Natural killer cell (primary cell): ENCODE results near the gene GRM1. TPM values are rescaled to one million over a fixed set of nuclear protein-coding genes. Genes with fewer than 3 reads are reported as not detected.

Experiments
- ATAC-seq, 3 donors: fragments of 150-1000 bp in 2 of 3; fragments of 200-7000 bp in 1 of 3; cut with Tn5 transposase; 1 replicate in 1 of 3; 2 replicates in 2 of 3; pipeline ENCODE4 v1.10.0; 2021; ENCODE audit warnings: mild to moderate bottlenecking in 2 of 3, moderate library complexity in 2 of 3
- DNase-seq, 2 donors: peaks; one replicate each; pipeline versions ENCODE4 v3.0.0 to v3.0.0-alpha.2; 2013 to 2021; ENCODE audit warnings: mixed read lengths in 1 of 2
- H3K27ac ChIP-seq: one replicate; pipeline ENCODE4 v1.5.1; 2013; ENCODE audit warnings: mild to moderate bottlenecking, low read length
- H3K27me3 ChIP-seq: one replicate; pipeline ENCODE4 v1.6.1; 2013; ENCODE audit warnings: low read length; ENCODE audit not compliant: control insufficient read depth, insufficient read depth
- H3K36me3 ChIP-seq: one replicate; pipeline ENCODE4 v1.6.1; 2013; ENCODE audit warnings: low read length; ENCODE audit not compliant: control insufficient read depth, insufficient read depth
- H3K4me1 ChIP-seq: one replicate; pipeline ENCODE4 v1.6.1; 2013; ENCODE audit warnings: low read length; ENCODE audit not compliant: control insufficient read depth, insufficient read depth
- H3K4me3 ChIP-seq: one replicate; pipeline ENCODE4 v1.5.1; 2013; ENCODE audit warnings: low read length
- H3K9me3 ChIP-seq: one replicate; pipeline ENCODE4 v1.6.1; 2013; ENCODE audit warnings: low read length; ENCODE audit not compliant: control insufficient read depth, insufficient read depth
- H3K27ac Mint-ChIP-seq, 2 donors: one replicate each; pipeline ENCODE4 v1.8.0; 2022; ENCODE audit warnings: mild to moderate bottlenecking in 2 of 2, mixed read lengths in 2 of 2, moderate library complexity in 1 of 2
- H3K27me3 Mint-ChIP-seq, 2 donors: one replicate each; pipeline ENCODE4 v1.8.0; 2022; ENCODE audit warnings: low read depth in 2 of 2, mixed read lengths in 2 of 2
- H3K36me3 Mint-ChIP-seq: one replicate; pipeline ENCODE4 v1.8.0; 2022; ENCODE audit warnings: mixed read lengths
- H3K4me1 Mint-ChIP-seq, 2 donors: one replicate each; pipeline ENCODE4 v1.8.0; 2022; ENCODE audit warnings: mixed read lengths in 2 of 2
- H3K4me3 Mint-ChIP-seq: one replicate; pipeline ENCODE4 v1.8.0; 2022; ENCODE audit warnings: mild to moderate bottlenecking, moderate library complexity, mixed read lengths
- H3K9me3 Mint-ChIP-seq, 2 donors: one replicate each; pipeline ENCODE4 v1.8.0; 2022; ENCODE audit warnings: mixed read lengths in 2 of 2
- CTCF ChIP-seq: fragments of 200-600 bp; IDR thresholded peaks from one replicate; pipeline ENCODE4 v1.8.0; 2022; ENCODE audit warnings: antibody characterized with exemption
- WGBS: methylation state at CpG from one replicate; pipeline ENCODE4 v1.1.7; 2013; ENCODE audit warnings: missing lambda C conversion rate; ENCODE audit not compliant: insufficient coverage; 5-methylcytosine and 5-hydroxymethylcytosine counted together
- intact Hi-C: fragments of 100-400 bp; cut with micrococcal nuclease; formaldehyde crosslinking; loops from one replicate; pipeline ENCODE4 v1.14.2; 2022
- total RNA-seq, 4 donors: library from RNA; stranded (reverse); fragments of 120-200 nt in 1 of 4; gene quantifications; one replicate each; pipeline versions ENCODE4 v1.2.3 to v1.2.4, GENCODE V29; 2013 to 2022

Gene GRM1
- total RNA-seq, 3 donors from 2014 or later (not counting 1 experiment from before 2014, with no cell fraction given), result not detected

GRCh38 chr6:146301764-146302163 lies 272.9 kb downstream of the GRM1 start:
- Histone ChIP-seq H3K4me1 (no peaks in the 10 kb centered on the region), H3K36me3 (no peaks in the 10 kb centered on the region), H3K9me3 (no peaks in the 10 kb centered on the region), H3K27ac (no peak overlapping the region), H3K27me3 (no peaks in the 10 kb centered on the region), H3K4me3 (no peak overlapping the region)
- DNase-seq (no peak), ATAC-seq (no peak)
- Mint-ChIP-seq H3K4me1 (no peaks in the 10 kb centered on the region), H3K4me3 (no peak overlapping the region), H3K36me3 (no peaks in the 10 kb centered on the region), H3K27ac (no peak overlapping the region), H3K27me3 (no peaks in the 10 kb centered on the region), H3K9me3 (peaks cover 6 to 7% of the 10 kb centered on the region in 2 donors)
- intact Hi-C loops, result no loop called here
- WGBS, result 73% methylated on average over 3 of the region's 3 CpGs
- TF ChIP-seq CTCF, result no peak

GRCh38 chr6:146302994-146303393 lies 274.1 kb downstream of the GRM1 start:
- no peak overlapping the region for H3K4me3 ChIP-seq
- no peaks in the 10 kb centered on the region for H3K36me3 Mint-ChIP-seq

GRCh38 chr6:146304181-146304580 lies 275.3 kb downstream of the GRM1 start:
- intact Hi-C loops, result no loop called here
- Mint-ChIP-seq H3K27ac (no peak overlapping the region), H3K9me3 (peaks cover 6 to 7% of the 10 kb centered on the region in 2 donors)

More at GRCh38 chr6:146302994-146303393, 274.1 kb downstream of the GRM1 start:
- H3K36me3 ChIP-seq, result no peaks in the 10 kb centered on the region
- ATAC-seq (no peak), DNase-seq (no peak)
- no peak overlapping the region for H3K4me3 Mint-ChIP-seq
- H3K27me3 ChIP-seq, result no peaks in the 10 kb centered on the region
- no peaks in the 10 kb centered on the region for H3K9me3 ChIP-seq
- peaks cover 6 to 7% of the 10 kb centered on the region in 2 donors for H3K9me3 Mint-ChIP-seq
- H3K27ac ChIP-seq, result no peak overlapping the region
- H3K27ac Mint-ChIP-seq, result no peak overlapping the region
- no peaks in the 10 kb centered on the region for H3K4me1 Mint-ChIP-seq
- no peaks in the 10 kb centered on the region for H3K27me3 Mint-ChIP-seq
- no peaks in the 10 kb centered on the region for H3K4me1 ChIP-seq
- no peak for TF ChIP-seq CTCF
- intact Hi-C loops, result no loop called here

More at GRCh38 chr6:146304181-146304580, 275.3 kb downstream of the GRM1 start:
- no peaks in the 10 kb centered on the region for H3K27me3 ChIP-seq
- no peaks in the 10 kb centered on the region for H3K36me3 ChIP-seq
- WGBS, result 89% methylated on average over 3 of the region's 3 CpGs
- H3K4me1 ChIP-seq, result no peaks in the 10 kb centered on the region
- H3K4me3 ChIP-seq, result no peak overlapping the region
- H3K27ac ChIP-seq, result no peak overlapping the region
- no peaks in the 10 kb centered on the region for H3K36me3 Mint-ChIP-seq
- H3K9me3 ChIP-seq, result no peaks in the 10 kb centered on the region
- no peak for TF ChIP-seq CTCF
- H3K4me3 Mint-ChIP-seq, result no peak overlapping the region
- DNase-seq (no peak), ATAC-seq (no peak)
- no peaks in the 10 kb centered on the region for H3K27me3 Mint-ChIP-seq
- H3K4me1 Mint-ChIP-seq, result no peaks in the 10 kb centered on the region
